Raji (cell line): ENCODE measurements around the gene PPFIA2.

Experiments used
- POLR2A ChIP-seq: IDR thresholded peaks from 2 replicates; pipeline ENCODE4 v1.6.1; 2011; ENCODE audit warnings: low read depth, low read length, control low read depth; ENCODE audit not compliant: insufficient read depth

The PPFIA2 gene

GRCh38 chr12:81297601-81298000 is 461.5 kb downstream of the PPFIA2 start:
- no peak for TF ChIP-seq POLR2A

DNA sequence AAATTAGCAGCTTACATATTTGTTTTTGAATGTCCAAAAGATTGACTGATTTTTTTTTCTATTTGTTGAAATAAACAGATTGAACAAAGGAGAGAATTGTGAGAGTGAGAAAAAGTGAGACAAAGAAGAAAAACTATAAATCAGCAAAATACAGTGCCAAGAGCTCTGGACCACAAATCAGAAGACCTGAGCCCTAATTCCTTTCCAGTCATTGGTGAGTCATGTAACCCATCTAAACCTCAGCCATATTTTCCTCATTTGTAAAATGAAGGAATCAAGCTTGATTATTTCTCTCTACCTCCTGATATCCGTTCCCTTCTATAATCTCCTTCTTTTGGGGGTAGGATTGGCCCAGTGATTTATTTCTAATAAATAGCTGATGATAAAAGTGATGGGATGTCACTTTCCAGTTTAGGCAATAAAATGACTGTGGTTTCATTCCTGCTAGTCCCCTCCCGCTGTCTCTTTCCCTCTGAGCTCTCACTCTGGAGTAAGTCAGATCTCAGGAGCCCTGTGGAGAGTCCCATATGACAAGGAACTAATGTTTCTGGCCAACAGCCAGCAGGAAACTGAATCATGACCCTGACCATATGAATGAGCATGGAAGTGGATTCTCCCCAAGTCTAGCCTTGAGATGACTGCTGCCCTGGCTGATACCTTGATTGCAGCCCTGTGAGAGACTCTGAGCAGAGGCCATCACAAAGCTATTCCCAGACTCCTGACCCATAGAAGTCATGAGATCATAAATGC is 462.4 kb downstream of the PPFIA2 start:
- no peak for TF ChIP-seq POLR2A

GRCh38 chr12:81295251-81295650 is 463.9 kb downstream of the PPFIA2 start:
- no peak for TF ChIP-seq POLR2A

- TF ChIP-seq POLR2A, result no peak
These were observed 464.6 kb downstream of the PPFIA2 start for GRCh38 chr12:81294325-81295190.

DNA sequence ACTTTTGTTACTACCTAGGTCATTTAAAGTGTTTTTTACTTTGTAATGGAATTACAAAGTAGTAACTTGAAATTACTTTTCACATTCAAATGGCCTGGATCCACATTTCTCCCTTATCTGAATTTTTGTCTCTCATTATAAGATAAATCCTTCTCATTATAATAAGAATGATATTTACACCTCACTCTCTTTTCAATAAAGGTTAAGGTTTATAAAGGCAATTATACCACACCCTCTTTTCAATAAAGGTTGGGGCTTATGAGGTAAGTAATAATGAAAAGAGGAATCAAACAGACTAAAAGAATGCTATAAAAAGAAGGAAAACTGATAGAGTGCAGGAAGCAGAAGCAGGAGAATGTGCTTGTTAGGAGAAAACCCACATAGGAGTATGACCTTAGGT is 470.5 kb downstream of the PPFIA2 start:
- no peak for TF ChIP-seq POLR2A

DNA sequence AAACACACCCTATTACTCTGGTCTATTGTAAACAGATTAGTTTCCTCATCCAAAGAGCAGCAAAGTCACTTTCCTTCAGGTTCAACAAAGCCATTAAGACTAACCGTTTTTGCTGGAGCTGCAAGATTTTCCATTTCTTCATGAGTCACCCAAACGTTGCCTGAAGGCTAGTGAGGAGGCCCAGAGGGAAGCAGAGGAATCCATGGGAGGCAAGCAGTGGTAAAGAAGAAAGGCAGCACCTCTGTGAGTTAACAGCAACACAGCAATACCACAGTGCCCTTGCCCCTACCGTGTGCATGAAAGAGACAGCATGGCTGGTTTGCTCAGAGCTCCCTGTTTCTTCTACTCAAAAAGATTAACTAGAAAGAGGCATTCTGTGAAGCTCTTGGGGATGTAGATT is 475.0 kb downstream of the PPFIA2 start:
- no peak for TF ChIP-seq POLR2A

DNA sequence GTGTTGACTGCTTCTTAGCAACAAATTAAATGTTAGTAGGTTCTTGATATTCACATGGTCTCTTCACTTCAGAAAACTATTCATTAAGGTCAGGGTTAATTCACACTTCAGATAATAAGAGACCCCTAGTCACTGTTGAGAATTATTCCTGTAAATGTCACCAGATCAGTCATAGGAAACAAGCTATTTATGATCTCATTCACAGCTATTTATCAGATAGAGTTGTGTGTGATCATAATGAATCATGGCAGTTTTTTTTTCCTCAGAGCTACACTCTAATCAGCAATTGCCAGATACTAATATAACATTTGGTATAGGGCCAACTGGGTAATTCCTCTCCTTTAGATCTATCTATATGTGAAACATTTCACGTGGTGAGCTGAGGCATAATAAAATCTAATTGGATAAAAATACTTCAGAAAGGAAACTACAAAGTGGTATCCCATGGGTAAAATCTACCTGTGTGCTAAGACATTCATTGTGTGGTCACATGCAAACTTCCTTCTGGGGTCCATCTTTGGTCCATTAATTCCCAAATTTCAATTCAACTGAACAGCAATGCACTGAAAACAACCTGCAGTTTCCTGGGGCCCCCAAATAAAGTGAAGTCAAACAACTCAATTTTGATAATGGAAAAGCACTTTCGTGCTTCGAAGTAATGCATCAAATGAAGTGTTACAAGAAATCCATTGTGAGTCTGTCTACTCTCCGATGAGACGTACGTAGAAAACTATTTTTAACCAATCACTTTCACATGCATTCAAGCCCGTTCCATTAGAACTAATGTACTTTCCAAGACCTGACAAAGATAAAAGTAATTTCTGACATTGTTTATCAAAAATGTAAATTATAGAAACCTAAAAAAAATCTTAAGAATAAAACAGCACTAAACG is 484.3 kb downstream of the PPFIA2 start:
- TF ChIP-seq POLR2A, result no peak

DNA sequence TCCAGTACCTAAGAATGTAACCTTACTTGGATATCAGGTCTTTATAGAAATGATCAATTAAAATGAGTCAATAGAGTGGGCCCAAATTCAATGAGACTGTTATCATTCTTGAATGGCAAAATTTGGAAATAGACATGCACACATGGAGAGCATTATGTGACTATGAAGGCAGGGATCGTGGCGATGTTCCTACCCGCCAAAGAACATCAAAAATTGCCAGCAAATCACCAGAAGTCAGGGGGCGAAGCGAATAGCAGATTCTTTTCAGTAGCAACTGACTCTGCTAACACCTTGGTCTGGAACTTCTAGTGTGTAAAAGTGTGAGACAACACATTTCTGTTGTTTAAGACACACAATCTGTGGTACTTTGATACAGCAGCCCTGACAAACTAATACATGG is 488.8 kb downstream of the PPFIA2 start:
- no peak for TF ChIP-seq POLR2A

- no peak for TF ChIP-seq POLR2A
These were observed 496.1 kb downstream of the PPFIA2 start for GRCh38 chr12:81263072-81263471.

GRCh38 chr12:81261508-81262207 is 497.5 kb downstream of the PPFIA2 start:
- TF ChIP-seq POLR2A, result no peak

DNA sequence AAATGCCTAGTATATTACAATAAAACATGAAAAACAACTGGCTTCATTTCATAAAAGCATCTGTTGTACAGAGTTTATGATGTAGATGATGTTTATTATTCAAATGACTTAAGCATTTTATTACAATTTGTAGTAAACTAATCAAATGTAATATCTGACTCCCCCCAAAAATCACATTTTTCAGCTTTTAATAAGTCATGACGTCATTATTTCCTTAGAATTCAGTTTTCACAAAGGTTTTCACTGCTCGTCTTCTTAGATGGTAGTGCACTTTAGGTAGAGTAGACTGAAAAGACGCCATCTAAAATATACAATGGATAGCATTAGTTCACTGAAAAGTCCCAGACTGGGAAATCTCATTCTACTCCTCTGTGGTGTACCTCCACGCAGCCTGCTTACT is 499.8 kb downstream of the PPFIA2 start:
- TF ChIP-seq POLR2A, result no peak

- TF ChIP-seq POLR2A, result no peak
These were observed 501.1 kb downstream of the PPFIA2 start for GRCh38 chr12:81257947-81258551.

DNA sequence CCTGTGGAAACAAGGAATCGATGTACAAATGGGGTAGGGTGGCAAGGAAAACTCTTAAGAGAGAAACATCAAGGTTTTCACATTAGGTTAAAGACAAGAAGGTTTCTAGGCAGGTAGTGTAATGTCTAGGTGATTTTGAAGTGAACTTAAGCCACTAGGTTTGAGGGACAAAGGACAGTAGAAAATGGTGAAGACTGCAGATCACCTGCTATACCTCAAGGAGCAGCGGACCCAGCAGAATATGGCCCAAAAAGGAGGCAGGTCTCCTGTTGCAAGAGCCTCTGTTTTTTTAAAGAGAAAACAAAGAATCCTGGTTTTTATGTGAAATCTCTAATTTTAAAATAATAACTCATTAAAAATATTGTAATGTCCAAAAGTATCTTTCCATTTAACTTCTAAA is 503.2 kb downstream of the PPFIA2 start:
- no peak for TF ChIP-seq POLR2A

- TF ChIP-seq POLR2A, result no peak
These were observed 503.7 kb downstream of the PPFIA2 start for GRCh38 chr12:81255456-81255855.

DNA sequence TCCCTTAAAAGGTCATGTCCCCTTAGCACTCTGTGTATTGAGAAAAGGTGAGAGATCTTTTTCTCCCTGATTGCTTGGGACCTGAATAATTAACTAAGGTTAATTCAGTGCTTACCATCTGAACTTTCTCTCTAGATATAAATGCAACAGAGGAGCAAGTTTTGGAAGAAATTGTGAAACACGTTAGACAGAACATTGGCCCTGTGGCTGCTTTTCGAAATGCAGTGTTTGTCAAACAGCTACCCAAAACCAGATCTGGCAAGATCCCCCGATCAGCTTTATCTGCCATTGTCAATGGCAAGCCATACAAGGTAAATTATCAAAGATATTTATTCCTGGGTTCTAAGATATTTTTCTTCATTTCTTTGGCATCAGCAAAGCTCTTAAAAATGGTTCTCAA is 505.8 kb downstream of the PPFIA2 start:
- no peak for TF ChIP-seq POLR2A

GRCh38 chr12:81252228-81252627 is 506.9 kb downstream of the PPFIA2 start:
- TF ChIP-seq POLR2A, result no peak
